ENCODE data around the gene PDRG1.

DNA sequence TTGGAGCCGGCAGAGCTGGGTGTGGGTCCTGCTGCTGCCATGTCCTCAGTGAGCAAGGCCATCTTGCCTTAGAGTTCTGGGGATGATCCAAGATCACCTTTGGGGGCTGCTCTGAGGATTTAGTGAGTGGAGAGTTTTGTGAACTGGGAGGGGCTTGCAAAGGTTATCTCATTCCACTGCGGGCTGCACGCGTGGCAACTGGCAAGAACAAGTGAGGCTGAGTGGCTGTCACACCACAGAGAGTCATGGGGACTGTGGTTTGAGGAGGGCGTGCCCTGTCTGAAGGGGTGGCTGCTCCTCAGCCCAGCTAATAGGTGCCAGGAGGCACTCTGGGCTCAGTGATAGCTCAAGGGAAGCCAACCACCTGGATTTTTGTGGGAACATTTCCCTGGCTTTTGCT, 43.8 kb downstream of the PDRG1 start:
- TF ChIP-seq CTCF (IDR thresholded peaks at IDR 0.05; ENCODE audit: insufficient read depth, low read depth, low read length) (no peak), EZH2 (IDR thresholded peaks at IDR 0.05; ENCODE audit: insufficient read depth, low read length) (no peak)

Measured in astrocyte (in vitro differentiated cells and primary cell).